Left ventricle myocardium superior (tissue), 1 donor: Measurements from ENCODE around the gene ARHGEF10L. TPM values are rescaled to one million over a fixed set of nuclear protein-coding genes. Genes with fewer than 3 reads are reported as not detected.
A peak's percentile ranks its signal among the peaks of the same experiment; 100 is the strongest.

Source experiments
- ATAC-seq: fragments of 200-7000 bp; cut with Tn5 transposase; one replicate; pipeline ENCODE4 v1.9.1; 2020; ENCODE audit warnings: mild to moderate bottlenecking, moderate library complexity
- DNase-seq: peaks from one replicate; pipeline ENCODE4 v3.0.0-alpha.2; 2020
- intact Hi-C: fragments of 100-400 bp; cut with micrococcal nuclease; formaldehyde crosslinking; loops from one replicate; pipeline ENCODE4 v1.11.0; 2022
- total RNA-seq: library from RNA; stranded (reverse); fragmentation: NEBNext Ultra II Directional; extraction: Animal tissue kit (Norgen Biotek cat#: 25700); gene quantifications from one replicate; pipeline ENCODE4 v1.2.1, GENCODE V29; 2021
- donor health status: DM: no; HTN: yes; CAD: no; lungs with severe emphysema.

The ARHGEF10L gene
- total RNA-seq, 1 donor from 2014 or later = 54.9 TPM

DNA sequence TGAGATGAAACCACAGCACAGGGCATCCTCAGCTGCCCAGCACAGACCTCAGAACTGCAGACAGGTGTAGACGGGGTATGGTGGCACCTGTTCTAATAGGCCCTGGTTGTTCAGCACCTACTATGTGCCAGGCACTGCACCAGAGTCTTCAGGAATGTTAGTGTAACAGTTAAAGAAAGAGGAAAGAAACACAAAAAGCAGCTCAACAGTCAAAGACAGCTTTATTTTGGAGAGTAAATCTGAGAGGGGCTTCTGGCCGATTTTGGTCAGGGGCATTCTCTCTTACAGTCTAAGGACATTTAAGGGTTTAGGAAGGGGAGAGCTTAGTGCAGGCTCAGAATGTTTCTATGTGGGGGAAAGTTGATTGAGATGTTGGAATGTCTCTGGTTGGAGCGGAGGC, 170.5 kb downstream of the ARHGEF10L start:
- ATAC-seq (no peak), DNase-seq (no peak)
- intact Hi-C loops = no loop called here

DNA sequence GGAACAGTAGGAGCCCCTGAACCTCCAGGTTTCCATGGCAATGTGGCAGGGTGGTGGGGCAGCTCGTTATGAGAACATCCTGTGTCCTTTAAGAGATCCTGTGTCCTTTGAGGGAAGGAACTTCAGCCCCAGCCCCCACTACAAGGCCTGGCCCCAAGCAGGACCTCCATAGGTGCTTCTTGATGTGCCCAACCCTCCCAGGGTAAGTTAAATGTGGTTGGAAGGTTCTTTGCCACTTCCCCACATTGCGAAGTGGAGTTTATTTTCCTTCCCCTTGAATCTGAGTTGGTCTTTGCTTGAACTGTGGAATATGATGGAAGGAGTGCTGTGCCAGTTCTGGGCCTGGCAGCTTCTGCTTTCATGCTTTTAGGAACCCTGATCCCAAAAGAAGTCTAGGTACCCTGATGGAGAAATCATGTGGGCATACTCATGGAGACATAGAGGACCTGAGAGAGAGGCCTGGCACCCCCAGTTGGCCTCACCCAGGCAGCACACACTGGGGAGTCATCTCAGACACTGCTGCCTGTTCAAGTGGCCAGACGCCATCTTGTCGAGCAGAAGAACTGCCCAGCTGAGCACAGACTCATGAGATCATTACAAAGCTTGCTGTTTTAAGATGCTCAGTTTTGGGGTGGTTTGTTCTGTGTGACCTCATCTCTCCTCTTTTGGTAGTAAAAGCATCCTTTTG, 171.5 kb downstream of the ARHGEF10L start:
- intact Hi-C loops = no loop called here
- no peak for ATAC-seq

DNA sequence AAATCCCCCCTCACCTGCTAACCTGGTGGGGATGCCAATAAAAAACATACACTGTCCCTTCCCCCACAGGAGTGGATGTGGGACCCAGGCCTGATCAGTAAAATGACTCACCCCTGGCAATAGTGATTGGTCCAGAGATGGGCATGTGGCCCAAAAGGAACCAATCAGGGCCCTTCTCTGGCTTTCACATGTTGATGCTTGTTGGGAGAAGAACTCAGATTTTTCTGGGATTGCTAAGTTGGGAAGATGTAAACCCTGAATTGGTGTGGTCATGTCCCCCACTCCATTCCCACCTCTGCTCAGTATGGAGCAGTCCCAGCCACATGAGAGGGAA, 172.0 kb downstream of the ARHGEF10L start:
- no peak for DNase-seq
- ATAC-seq = no peak
- intact Hi-C loops = no loop called here

More for the DNA sequence above, 171.5 kb downstream of the ARHGEF10L start:
- no peak for DNase-seq

DNA sequence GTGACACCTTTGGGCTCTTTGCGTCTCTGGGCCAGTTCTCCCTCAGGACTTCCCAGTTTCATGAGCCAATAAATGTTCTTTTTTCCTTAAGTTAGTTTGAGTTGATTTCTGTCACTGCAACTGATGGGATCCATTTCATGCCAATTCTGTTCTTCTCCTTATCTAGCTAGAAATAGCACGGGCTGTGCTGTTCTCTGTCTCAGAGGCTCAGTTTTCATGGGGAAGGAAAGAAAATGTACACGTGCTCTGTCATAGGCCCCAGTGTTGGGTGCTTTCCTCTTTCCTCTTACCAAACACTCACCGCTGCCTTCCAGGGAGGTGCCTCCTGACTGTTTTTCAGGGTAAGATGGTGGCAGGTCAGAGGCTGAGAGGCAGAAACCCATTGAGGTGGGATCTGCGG, 172.4 kb downstream of the ARHGEF10L start:
- intact Hi-C loops = no loop called here
- ATAC-seq (peak; percentile 63), DNase-seq (no peak)

DNA sequence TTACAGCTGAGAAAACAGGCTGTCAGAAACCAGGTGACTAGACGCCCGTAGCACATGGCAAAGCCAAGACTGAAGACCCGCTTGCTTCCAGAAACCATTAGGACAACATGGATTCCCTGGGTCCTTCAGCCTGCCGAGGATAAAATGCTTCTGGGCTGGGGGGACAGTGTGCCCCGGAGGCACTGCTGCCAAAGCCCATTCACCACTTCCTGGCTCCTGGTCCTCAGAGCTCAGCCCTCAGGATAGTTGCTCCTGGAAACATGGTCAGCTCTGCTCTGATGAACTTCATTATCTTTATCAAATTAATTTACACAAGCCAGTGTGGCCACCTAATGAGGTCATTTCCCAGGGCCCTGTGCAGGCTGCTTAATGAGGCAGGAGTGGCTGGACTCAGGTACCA, 174.5 kb downstream of the ARHGEF10L start:
- DNase-seq = no peak
- no peak for ATAC-seq
- intact Hi-C loops = no loop called here

DNA sequence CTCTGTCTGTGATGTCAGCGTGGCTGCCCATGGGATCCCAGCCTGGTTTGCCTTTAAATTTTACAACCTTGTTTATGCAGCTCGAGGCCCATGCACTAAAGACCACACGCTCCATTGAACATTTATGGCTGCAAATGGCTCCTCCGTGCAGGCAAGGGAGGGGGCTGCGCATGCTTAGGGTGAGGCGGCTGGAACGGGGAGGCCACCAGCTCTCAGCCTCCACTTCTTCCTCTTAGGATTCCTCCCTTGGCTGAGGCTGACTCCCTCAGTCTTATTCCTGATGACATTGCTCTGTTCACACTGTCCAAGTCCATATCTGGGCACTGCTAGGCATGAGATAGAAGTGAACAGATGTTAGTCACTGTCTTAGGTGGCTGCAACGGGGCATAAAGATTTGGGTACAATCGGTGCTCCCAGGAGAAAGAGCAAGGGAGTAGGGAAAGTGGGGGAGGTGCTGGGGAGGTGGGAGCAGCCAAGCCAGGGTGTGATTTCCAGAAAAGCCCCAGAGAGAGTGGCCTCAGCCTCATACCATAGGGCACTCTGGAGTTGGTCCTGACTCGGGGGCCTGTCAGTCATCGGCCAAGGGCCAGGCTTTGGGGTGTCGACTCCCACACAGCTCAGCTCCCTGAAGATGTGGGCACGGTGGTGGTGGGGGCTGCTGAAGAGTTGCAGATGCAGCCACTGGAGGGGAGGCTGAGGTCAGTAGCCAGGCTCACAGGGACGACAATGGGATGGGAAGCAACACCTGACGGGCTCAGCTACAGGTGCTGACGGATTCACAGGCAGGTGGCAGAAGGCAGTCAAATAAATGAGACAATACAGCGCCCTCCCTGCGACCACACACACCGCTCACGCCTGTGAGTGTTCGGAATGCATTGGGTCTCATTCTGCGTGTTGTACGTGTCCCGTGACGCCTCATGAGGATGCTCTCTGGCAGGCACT, 178.4 kb downstream of the ARHGEF10L start:
- ATAC-seq (no peak), DNase-seq (no peak)
- intact Hi-C loops = no loop called here

DNA sequence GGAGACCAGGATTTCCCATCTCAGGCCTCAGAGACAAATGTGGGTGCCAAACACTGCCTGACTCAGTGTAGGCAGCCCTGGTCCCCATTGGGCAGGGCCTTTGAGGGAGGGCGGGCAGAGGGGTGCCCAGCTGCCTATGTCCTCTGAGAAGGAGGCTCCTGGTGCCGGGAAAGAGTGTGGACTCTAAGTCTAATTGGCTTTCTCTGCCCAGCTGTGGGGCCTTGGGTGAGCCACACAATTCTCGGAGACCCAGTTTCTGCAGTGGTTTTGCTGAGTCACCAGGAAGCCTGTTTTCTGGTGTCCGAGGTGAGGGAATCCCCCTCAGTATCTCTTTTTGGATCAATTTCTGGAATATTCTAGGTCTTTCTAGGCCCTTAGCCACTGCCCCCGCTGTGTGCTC, 180.4 kb downstream of the ARHGEF10L start:
- intact Hi-C loops = no loop called here
- DNase-seq (no peak), ATAC-seq (no peak)

DNA sequence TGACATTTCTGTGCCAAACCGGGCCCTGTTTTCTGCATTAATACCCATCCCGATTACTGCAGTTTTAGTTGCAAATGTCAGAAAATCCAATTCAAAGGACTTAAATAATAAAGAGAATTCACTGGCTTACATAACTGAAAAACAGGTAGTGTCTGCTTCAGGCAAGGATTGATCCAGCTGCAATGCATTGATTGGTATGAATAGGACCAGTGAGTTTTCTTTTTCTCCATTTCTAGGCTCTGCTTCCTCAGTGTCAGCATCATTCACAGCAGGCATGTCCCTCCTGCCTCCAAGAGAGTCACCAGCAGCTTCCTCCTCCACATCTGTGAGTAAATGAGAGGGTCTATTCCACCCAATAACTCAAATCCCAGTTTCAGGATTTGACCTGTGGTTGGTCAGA, 181.9 kb downstream of the ARHGEF10L start:
- no peak for DNase-seq
- intact Hi-C loops = no loop called here
- ATAC-seq = no peak

DNA sequence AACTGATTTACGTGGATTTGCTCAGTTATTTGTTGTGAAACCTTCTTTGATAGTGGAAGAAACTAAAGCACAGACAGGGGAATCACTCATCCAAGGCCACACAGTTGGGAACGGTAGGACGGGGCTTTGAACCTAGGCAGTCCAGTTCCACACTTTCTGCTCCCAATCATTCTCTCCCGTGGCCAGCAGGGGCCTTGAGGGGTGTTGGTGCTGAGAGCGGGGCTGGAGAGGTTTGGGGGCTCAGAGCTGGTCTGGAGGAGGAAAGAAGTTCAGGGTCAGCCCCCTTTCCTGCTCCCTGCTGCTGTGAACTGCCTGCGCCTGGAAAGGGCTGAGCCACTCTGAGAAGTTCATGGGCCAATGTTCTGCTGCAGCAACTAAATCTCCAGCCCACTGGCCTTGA, 184.2 kb downstream of the ARHGEF10L start:
- DNase-seq (no peak), ATAC-seq (no peak)
- intact Hi-C loops = no loop called here

DNA sequence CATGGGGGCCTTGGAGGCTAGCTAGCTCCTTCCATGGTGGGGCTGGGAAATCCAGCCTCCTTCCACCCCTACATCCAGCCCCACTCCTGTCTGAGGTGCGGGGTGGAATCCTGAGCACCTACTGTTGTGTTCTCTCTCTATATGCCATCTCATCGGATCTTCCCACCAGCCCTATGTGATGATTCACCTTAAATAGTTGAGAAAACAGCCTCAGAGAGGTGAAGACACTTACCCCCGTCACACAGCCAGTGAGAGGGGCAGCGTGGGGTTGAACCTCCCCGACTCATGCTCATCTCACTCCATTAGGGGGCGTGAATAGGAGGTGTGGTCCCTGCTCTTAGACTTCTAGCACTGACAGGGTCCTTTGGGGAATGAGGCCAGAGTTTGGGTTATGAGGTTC, 184.7 kb downstream of the ARHGEF10L start:
- intact Hi-C loops = no loop called here
- DNase-seq = no peak
- no peak for ATAC-seq

DNA sequence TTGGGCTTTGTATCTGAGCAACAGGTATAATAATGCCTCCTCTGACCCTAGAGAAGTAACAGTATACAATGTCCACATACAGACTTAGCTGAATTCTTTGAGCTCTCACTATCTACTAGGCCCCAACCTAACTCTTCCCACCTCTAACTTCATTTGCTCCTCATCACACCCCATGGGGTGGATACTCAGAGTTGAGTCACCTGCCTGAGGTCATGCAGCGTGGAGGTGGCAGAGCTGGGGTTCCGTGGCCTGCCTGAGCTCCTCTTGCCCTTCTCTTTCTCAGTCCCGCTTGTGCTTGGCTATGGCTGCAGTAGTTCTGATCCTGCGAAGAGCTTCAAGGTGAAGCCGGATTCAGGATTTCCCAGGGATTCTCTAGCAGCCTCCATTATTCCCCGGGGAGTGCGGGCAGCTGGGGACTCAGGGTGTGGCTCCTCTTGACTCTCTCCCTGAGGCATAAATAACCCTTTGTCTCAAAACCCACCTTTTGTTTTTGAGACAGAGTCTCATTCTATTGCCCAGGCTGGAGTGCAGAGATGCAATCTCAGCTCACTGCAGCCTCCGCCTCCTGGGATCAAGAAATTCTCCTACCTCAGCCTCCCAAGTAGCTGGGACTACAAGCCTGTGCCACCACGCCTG, 185.7 kb downstream of the ARHGEF10L start:
- no peak for ATAC-seq
- intact Hi-C loops = no loop called here
- no peak for DNase-seq

DNA sequence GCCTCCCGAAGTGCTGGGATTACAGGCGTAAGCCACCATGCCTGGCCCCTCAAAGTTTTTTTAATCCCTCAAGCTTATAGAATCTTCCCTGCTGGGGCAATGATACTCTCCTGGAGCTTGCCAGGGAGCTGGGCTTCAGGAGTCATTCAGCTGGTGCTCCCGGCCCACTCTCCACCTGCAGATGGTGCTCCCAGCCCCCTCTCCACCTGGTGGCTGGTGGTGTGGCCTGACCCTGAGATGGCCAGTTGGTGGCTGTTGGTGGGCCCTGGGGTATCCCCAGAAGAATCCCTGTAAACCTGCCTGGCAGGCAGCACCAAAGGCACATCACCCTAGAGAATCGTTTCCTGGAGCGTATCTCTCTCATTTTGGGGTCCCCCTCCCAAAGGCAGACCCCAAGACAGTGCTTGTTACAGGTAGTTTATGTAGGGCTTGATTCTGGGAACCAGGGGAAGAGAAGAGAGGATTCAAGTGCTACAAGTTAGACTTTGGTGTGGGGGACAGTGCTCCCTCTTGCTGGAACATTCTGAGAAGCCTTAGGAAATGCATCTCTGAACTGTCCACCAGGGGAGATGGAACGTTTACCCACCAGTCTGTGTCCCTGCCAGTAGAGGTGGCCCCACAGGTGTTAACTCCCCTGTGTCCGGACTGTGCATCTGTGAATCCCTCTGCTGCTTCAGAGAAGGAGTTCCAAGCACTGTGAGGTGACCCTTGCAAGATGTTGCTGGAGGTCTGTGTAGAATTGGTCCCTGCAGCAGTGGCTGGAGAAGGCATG, 186.5 kb downstream of the ARHGEF10L start:
- intact Hi-C loops = no loop called here
- DNase-seq (no peak), ATAC-seq (no peak)

DNA sequence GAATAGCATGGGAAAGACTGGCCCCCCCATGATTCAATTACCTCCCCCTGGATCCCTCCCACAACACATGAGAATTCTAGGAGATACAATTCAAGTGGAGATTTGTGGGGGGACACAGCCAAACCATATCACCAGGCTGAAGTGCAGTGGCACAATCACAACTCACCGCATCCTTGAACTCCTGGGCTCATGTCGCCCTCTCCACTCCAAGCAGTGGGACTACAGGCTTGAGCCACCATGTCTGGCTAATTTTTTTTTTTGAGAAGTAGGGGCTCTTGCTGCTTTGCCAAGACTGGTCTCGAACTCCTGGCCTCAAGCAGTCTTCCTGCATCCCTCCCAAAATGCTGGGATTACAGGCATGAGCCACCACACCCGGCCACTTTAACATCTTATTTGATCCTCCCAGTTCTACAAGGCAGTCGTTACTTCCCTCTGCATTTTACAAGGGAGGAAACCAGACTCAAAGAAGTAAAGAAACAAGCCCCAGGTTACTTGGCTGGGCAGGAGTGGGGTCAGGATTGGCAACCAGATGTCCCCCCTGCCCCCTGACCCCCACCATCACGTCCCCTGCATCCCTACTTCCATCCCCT, 188.7 kb downstream of the ARHGEF10L start:
- ATAC-seq (no peak), DNase-seq (no peak)
- intact Hi-C loops = no loop called here

DNA sequence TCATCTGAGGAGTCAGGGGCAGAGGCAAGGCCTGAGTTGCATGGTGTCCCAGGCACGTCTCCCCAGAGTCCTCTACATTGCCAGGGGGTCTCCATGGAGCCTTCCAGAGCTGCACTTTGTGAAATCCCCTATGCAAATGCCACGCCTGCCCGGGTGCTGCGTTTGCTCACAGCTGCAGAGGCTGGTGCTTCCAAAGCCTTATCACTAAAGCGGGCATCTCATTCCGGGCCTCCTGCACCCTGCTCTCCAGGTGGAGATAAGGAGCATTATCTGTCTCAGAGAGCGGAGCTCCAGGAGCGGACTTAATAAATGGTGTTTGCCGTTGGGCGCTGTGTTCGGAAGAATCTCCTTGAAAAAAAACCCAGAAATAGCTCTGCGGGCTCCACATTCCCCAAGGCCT, 189.8 kb downstream of the ARHGEF10L start:
- no peak for DNase-seq
- intact Hi-C loops = no loop called here
- no peak for ATAC-seq

DNA sequence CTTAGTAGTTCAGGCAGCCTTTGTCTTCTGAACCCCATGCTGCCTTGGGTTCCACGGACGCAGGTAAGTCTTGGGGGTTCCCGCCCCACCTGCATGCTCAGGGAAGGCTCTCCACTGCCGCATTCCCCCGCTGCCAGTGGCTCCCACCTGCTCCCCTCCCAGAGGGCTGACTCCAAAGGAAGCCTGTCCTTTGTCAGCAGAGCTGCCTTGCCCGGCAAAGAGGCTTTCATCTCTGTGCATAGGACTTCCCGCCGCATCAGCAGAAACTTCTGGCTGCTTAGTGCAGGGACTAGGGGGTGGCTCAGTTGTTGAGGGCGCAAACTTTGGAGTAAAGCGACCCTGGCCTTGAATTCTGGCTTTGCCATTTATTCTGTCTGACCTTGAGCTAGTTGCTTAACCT, 190.4 kb downstream of the ARHGEF10L start:
- DNase-seq (no peak), ATAC-seq (no peak)
- intact Hi-C loops = no loop called here

DNA sequence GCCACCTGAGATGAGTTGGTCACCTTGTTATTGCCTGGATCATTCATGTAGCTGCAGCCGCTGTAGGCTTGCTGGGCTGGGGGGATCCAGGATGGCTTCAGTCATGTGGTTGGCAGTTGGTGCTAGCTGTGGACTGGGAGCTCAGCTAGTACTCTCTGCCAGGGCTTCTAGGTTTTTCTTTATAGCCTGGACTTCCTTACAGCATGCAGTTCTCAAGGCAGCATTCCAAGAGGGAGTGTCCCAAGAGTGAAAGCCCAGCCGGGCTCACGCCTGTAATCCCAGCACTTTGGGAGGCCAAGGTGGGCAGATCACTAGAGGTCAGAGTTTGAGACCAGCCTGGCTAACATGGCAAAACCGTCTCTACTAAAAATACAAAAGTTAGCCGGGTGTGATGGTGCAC, 192.0 kb downstream of the ARHGEF10L start:
- intact Hi-C loops = no loop called here
- DNase-seq = no peak
- ATAC-seq = no peak

DNA sequence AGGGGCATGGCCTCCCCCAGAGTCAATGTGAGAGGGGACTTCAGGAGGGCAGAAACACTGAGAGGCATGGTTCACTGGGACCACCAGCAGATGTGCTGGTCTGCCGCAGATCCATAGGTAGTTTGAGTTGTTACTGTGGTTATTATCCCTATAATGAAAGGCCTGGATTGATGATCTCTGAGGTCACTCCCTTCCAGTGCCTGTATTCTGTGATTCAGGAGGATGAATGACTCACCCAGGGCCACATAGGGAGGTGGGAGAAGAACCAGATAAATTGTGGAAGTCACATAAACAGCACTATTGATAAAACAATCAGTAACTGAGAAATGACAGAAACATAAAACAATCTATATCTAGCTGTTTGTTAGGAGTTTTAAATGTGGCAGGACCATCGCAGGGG, 193.0 kb downstream of the ARHGEF10L start:
- ATAC-seq (no peak), DNase-seq (no peak)
- intact Hi-C loops = no loop called here

DNA sequence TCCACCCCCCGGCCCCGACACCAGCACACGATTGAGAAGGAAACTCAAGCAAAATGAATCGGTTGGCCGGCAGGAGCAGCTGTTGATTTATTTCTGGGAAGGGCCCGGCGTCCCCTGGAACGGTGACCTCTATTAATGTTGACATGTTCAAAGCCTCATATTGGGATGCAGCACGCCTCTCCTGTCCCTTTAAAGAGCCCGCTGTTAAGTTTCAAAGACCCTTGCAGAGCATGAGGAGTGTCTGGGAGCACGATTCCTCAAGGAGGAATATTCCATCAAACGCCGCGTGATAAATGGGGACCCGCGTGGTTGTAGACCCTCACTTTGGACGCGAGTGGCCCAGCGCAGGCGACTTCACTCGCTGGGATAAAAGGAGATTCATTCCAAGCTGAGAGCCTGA, 194.2 kb downstream of the ARHGEF10L start:
- ATAC-seq (no peak), DNase-seq (no peak)
- intact Hi-C loops = no loop called here

DNA sequence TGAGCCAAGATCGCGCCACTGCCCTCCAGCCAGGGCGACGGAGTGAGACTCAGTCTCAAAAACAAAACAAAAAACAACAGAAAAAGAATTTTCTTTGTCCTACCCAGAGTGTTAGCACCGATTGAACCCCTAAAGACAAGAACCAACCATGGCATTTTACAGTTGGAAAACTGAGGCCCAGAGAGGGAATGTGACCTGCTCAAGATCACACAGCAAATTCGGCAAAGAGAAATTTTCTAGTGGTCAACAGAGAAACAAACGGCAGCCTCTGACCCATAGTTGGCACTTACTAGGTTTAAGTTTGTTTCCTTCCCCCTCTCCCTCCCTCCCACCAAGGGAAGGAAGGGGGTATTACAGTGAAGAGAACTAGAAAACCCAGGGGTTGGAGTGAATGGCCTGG, 195.1 kb downstream of the ARHGEF10L start:
- ATAC-seq = no peak
- no peak for DNase-seq
- intact Hi-C loops = no loop called here
